ENCODE results near the gene PCA3. TPM values are rescaled to one million over a fixed set of nuclear protein-coding genes. Genes with fewer than 3 reads are reported as not detected.

PCA3 gene
- total RNA-seq, 1 experiment from 2014 or later = not detected

- no TSS peak for BruUV-seq (replicated peaks)
- H3K36me3 ChIP-seq (ENCODE audit: insufficient read depth, low read length, poor library complexity, severe bottlenecking) = no peaks in the 10 kb centered on the region
- H3K4me1 ChIP-seq (ENCODE audit: insufficient read depth, low read length, poor library complexity, severe bottlenecking) = no peaks in the 10 kb centered on the region
- no peak overlapping the region for H3K4me3 ChIP-seq (ENCODE audit: low read depth, low read length, poor library complexity, severe bottlenecking)
- no peaks in the 10 kb centered on the region for H3K9me3 ChIP-seq (ENCODE audit: low read depth, low read length, poor library complexity, severe bottlenecking)
- ChIA-PET CTCF (no interaction called here), POLR2A (ENCODE audit: low non-redundant PET) (no interaction called here)
- DNase-seq (ENCODE audit: low spot score) = no peak
- no peak for TF ChIP-seq CTCF (conservative IDR thresholded peaks at IDR 0.05; ENCODE audit: low read depth, low read length)
- no peak for TF ChIP-seq EZH2 (IDR thresholded peaks at IDR 0.05; ENCODE audit: borderline replicate concordance, low read depth, low read length, poor library complexity, severe bottlenecking)
- H3K27ac ChIP-seq (ENCODE audit: low read depth, low read length, poor library complexity, severe bottlenecking) = no peak overlapping the region
- H3K27me3 ChIP-seq (replicated peaks; ENCODE audit: insufficient read depth, low read depth, low read length, poor library complexity) = peaks cover 52% of the 10 kb centered on the region
- intact Hi-C loops (cut with micrococcal nuclease; ENCODE audit: unreplicated experiment) = no loop called here
Observed at GRCh38 chr9:76803762-76804161, 39.5 kb downstream of the PCA3 start.

- intact Hi-C loops (cut with micrococcal nuclease; ENCODE audit: unreplicated experiment) = no loop called here
- no TSS peak for BruUV-seq (replicated peaks)
- H3K4me3 ChIP-seq (ENCODE audit: low read depth, low read length, poor library complexity, severe bottlenecking) = no peak overlapping the region
- ChIA-PET POLR2A (ENCODE audit: low non-redundant PET) (no interaction called here), CTCF (no interaction called here)
- peak; percentile 11 for DNase-seq (ENCODE audit: low spot score)
- H3K9me3 ChIP-seq (ENCODE audit: low read depth, low read length, poor library complexity, severe bottlenecking) = no peaks in the 10 kb centered on the region
- H3K36me3 ChIP-seq (ENCODE audit: insufficient read depth, low read length, poor library complexity, severe bottlenecking) = no peaks in the 10 kb centered on the region
- H3K27me3 ChIP-seq (replicated peaks; ENCODE audit: insufficient read depth, low read depth, low read length, poor library complexity) = peaks cover 26% of the 10 kb centered on the region
- no peak overlapping the region for H3K27ac ChIP-seq (ENCODE audit: low read depth, low read length, poor library complexity, severe bottlenecking)
- TF ChIP-seq CTCF (conservative IDR thresholded peaks at IDR 0.05; ENCODE audit: low read depth, low read length) = no peak
- TF ChIP-seq EZH2 (IDR thresholded peaks at IDR 0.05; ENCODE audit: borderline replicate concordance, low read depth, low read length, poor library complexity, severe bottlenecking) = no peak
- H3K4me1 ChIP-seq (ENCODE audit: insufficient read depth, low read length, poor library complexity, severe bottlenecking) = no peaks in the 10 kb centered on the region
Observed at GRCh38 chr9:76808636-76809035, 44.4 kb downstream of the PCA3 start.

GRCh38 chr9:76810377-76810957 is 46.2 kb downstream of the PCA3 start:
- Histone ChIP-seq H3K9me3 (ENCODE audit: low read depth, low read length, poor library complexity, severe bottlenecking) (no peaks in the 10 kb centered on the region), H3K36me3 (ENCODE audit: insufficient read depth, low read length, poor library complexity, severe bottlenecking) (no peaks in the 10 kb centered on the region), H3K4me1 (ENCODE audit: insufficient read depth, low read length, poor library complexity, severe bottlenecking) (no peaks in the 10 kb centered on the region), H3K27ac (ENCODE audit: low read depth, low read length, poor library complexity, severe bottlenecking) (no peak overlapping the region), H3K4me3 (ENCODE audit: low read depth, low read length, poor library complexity, severe bottlenecking) (no peak overlapping the region), H3K27me3 (replicated peaks; ENCODE audit: insufficient read depth, low read depth, low read length, poor library complexity) (peaks cover 25% of the 10 kb centered on the region)
- DNase-seq (ENCODE audit: low spot score) = peak; percentile 52
- no TSS peak for BruUV-seq (replicated peaks)
- intact Hi-C loops (cut with micrococcal nuclease; ENCODE audit: unreplicated experiment) = loop anchor here (1.0 to 5.0 kb wide), 4 partner anchors 107 to 341 kb away; no protein-coding TSS in a partner anchor
- ChIA-PET POLR2A (ENCODE audit: low non-redundant PET) (no interaction called here), CTCF (interaction anchor here (0.5 to 1.3 kb wide), 10 partner anchors 177 to 1524 kb away, joined by 3 to 10 read pairs (median 4); no protein-coding TSS in a partner anchor)
- peak; percentile 72 for TF ChIP-seq CTCF (conservative IDR thresholded peaks at IDR 0.05; ENCODE audit: low read depth, low read length)
- no peak for TF ChIP-seq EZH2 (IDR thresholded peaks at IDR 0.05; ENCODE audit: borderline replicate concordance, low read depth, low read length, poor library complexity, severe bottlenecking)

All from A673 (cell line).